Jurkat, Clone E6-1 (cell line): ENCODE measurements around the gene HPCAL1.
"Not testable (repeated sequence)": the region's sequence is repeated elsewhere in the genome, so short reads cannot be mapped to it uniquely, and the experiment has no call there.

Experiments
- DNase-seq: peaks from one replicate; pipeline ENCODE4 v3.0.0-alpha.2; 2011; ENCODE audit warnings: low read depth, low spot score
- H3K4me3 ChIP-seq: 2 replicates; pipeline ENCODE4 v1.5.1; 2011; ENCODE audit warnings: mild to moderate bottlenecking, low read length, control low read depth, moderate library complexity

Gene HPCAL1

DNA sequence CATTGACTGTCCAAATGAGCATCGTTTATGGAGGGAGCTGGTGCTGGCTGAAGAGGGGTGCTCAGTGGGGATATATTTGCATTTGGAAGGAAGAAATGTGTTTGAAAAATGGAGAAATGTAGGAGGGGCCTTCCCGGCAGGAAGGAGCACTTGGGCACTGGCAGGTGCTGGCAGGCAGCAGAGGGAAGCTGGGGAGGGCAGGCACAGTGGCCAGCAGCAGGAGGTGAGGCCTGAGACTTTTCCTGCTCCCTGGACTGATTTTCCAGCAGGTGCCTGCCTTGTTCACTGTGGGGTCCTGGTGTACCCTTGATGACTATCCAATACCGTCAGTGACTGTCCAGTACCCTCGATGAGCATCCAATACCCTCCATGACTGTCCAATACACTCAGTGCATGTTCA lies 20.8 kb upstream of the HPCAL1 start:
- H3K4me3 ChIP-seq, result no peak overlapping the region
- no peak for DNase-seq

GRCh38 chr2:10282611-10283105 lies 20.0 kb upstream of the HPCAL1 start:
- DNase-seq, result no peak
- H3K4me3 ChIP-seq, result no peak overlapping the region

DNA sequence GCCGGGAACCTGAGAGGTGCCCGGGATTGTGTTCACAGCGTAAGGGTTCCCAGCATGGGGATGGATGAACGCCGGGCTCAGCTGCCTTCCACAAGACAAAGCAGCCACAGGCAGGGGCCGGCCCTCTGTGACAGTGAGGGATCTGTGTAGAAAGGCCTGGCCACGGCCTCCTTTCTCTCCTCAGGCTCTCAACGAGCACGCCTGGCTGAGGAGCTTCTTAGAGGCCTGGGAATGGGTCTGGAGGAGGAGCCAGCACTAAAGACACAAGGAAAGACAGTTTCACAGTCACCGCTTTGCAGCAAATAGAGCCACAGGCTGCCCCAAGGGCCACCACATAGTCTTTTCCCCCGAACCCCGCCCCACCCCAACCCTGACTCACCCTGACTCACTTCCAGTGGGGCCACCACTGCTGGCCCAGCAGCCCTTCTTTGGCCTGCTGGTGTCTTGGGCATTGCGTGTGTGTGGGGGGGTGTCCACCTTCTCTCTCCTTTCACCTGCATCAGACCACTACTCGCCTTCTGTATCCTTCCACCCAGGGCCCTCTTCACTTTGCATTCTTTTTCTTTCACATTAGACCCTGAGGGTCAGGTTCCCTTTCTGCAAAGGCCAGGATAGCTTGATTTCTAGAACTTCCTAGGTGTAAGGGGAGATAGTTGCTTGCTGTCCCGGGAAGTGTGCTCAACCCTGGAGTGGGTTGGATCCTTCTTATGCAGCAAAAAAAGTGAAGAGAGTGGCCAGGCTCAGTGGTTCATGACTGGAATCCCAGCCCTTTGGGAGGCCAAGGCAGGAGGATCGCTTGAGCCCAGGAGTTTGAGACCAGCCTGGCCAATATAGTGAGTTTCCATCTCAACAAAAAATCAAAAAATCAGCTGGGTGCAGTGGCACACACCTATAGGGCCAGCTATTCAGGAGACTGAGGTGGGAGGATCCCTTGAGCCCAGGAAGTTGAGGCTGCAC lies 19.3 kb upstream of the HPCAL1 start:
- H3K4me3 ChIP-seq, result no peak overlapping the region
- no peak for DNase-seq

DNA sequence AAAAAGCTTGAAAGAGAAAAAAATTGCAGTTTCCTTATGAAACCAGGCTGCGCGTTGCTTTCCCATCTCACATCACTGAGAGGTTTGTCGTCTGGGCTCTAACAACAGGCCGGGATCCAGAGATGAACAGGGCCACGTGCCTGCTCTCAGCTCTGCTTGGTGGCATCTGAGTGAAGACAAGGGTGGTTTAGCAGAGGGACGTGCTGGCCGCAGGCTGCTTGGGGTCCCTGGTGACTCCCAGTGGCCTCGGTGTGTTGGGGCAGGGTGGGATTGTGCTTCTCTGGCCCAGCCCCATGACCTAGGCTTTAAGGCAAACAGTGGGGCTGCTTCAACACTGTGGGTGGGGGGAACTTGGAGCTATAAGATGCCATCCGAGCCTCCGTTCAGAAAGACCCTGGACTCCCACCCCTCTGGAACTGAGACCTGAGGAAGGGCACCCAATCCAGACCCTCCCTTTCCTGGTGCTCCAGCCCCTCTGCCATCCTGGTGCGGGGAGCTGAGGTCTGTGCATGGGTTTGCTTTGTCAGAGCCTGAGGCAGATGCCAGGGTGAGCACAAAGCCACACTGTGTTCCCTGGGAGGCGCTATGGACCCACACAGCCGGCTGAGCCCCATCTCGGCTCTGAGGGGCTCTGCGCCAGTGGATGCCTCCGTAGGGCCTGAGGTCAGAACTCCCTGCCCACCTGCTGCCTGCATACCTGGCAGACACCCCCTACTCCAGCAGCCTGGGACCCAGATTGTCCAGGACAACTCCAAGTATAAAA lies 18.4 kb upstream of the HPCAL1 start:
- DNase-seq, result no peak
- H3K4me3 ChIP-seq, result no peak overlapping the region

DNA sequence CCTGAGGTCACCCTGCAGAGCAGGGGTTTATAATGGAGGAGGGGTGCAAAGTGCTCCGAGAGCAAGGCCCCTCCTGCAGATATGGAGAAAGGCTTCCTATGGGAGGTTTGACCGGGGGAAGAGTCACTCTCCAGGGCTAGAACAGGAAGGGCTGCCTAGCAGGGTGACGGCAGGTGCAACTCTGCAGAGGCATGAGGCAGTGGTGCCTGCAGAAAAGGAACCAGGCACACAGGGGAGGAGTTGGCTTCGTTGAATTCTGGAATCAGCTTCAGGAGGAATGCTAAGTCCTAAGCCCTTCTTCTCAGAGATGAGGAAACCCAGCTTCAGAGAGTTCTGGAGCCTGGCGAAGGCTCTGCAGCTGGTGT lies 17.5 kb upstream of the HPCAL1 start:
- no peak for DNase-seq
- H3K4me3 ChIP-seq, result no peak overlapping the region

DNA sequence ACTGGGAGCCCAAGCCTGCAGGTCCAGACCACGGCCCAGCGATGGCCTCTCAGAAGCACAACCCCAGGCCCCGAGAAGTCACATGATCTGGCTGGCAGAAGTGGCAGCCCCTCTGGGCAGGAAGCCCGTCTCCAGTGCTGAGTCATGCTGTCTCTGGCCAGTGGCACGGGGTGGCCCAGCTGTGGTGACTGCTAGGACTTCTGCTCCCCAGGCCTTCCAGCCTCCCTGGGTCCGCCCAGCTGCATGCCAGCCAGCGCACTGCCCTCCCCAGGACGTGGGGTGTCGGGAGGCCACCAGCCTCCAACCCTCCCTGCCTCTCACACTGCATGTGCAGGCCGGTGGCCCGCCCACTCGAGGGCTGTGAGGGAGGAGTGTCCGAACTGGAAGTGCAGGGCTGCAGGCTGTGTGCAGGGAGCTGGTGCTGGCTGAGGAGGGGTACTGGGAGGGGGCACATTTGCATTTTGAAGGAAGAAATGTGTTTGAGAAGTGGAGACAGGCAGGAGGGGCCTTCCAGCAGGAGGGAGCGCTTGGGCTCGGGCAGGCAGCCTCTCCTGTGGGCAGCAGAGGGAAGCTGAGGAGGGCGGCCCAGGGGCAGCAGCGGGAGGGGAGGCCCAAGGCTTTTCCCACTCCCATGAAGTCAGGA lies 17.0 kb upstream of the HPCAL1 start:
- no peak for DNase-seq
- no peak overlapping the region for H3K4me3 ChIP-seq

DNA sequence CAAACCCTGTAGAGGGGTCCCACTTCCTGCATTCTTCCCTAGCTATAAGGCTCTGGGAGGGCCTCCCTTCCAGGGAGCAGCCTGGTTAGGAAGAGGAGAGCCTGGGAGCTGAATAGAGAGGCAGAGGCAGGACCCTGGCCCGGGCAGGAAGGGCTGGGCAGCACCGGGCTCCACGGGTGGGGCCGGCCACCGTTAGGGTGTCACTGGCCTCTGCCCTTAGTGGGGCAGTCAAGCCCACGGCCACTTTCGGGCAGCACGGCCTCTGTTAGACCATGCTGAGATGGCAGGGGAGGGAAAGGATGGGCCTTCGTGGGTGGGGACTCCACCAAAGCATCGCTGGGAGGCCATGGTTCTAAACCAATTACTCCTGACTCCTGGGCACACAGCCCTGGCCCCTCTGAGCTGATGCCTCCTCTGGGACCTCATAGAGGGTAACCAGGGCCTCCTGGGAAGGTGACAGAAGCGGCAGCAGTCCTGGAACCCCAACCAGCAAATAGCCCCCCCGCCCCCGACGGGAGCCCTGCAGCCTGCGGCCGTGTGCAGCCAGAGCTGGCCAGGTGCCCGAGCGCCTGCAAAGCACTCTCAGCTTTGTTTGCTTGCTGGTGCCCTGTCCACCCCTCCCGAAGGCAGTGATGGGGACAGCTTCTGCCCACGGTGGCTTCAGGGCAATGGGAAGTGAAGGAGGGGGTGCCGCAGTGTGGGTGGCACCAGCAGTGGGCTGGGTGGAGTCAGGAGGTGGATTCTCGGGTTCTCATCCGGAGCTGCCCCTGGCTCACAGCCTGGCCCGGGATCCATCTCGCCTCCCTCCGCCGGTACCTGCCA lies 16.3 kb upstream of the HPCAL1 start:
- DNase-seq, result no peak
- no peak overlapping the region for H3K4me3 ChIP-seq

DNA sequence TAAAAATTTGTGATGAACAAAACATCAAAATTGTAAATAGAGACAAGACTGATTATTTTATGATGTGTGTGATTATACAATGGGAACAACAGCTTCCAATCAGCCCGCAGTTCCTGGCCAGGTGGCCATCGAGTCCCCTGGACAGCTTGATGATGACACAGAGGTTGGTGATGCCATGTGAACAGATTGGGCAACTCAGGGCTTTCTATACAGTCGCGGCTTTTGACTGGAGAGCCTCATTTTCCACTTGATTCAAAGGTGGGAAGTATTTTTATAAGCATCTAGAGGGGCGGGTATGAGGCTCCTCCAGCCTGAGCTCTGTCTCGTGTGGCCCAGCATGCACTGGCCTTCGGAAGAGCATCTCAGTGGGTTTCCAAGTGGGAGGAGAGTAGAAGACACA lies 14.9 kb upstream of the HPCAL1 start:
- no peak overlapping the region for H3K4me3 ChIP-seq
- DNase-seq, result no peak

DNA sequence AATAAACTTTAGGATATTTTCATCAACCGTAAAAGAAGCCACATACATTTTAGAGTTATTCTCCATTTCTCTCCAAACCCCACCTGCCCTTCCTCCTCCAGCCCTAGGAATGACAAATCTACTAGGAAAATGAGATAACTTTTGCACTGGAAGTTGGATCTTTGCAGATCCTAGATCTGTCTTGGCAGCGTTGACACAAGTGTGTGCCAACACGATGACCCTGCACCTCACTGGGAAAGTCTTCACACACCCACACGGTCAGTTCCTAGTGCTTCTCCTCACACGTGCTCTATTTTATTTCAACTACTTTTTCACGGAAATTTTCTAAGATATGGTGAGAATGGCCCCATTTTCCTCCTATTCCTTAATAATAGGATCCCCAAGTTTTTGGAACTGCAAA lies 14.1 kb upstream of the HPCAL1 start:
- DNase-seq, result no peak
- H3K4me3 ChIP-seq, result no peak overlapping the region

GRCh38 chr2:10289352-10289751 lies 13.4 kb upstream of the HPCAL1 start:
- H3K4me3 ChIP-seq, result no peak overlapping the region
- no peak for DNase-seq

GRCh38 chr2:10289891-10290290 lies 12.8 kb upstream of the HPCAL1 start:
- no peak for DNase-seq
- no peak overlapping the region for H3K4me3 ChIP-seq

DNA sequence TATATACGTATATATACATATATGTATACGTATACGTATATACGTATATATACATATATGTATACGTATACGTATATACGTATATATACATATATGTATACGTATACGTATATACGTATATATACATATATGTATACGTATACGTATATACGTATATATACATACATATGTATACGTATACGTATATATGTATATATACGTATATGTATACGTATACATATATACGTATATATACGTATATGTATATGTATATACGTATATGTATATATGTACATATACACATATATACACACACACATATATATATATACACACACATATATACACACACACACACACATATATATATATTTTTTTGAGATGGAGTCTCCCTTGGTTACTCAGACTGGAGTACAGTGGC lies 11.3 kb upstream of the HPCAL1 start:
- DNase-seq, H3K4me3 ChIP-seq: not testable (repeated sequence)

DNA sequence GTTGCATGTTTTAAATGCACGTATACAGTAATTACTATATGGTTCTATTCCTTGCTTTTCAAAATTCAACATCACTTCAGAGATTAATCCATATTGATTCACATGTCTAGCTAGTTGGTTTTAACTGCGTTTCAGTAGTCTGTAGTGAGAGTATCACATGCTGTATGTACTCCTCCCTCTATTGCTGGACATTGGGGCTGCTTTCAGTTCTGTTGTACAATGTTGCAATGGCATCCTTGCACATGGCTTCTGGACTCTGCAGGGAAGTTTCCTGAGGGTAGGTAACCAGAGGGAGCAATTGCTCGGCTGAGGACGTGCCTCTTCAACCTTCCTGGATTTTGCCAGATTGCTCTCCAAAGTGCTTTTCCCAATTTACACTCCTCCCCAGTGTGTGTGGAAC lies 10.7 kb upstream of the HPCAL1 start:
- DNase-seq, result no peak
- H3K4me3 ChIP-seq, result no peak overlapping the region

GRCh38 chr2:10293603-10294002 lies 9.1 kb upstream of the HPCAL1 start:
- no peak for DNase-seq
- no peak overlapping the region for H3K4me3 ChIP-seq

- no peak overlapping the region for H3K4me3 ChIP-seq
- no peak for DNase-seq
Observed at GRCh38 chr2:10294077-10294476, 8.6 kb upstream of the HPCAL1 start.

DNA sequence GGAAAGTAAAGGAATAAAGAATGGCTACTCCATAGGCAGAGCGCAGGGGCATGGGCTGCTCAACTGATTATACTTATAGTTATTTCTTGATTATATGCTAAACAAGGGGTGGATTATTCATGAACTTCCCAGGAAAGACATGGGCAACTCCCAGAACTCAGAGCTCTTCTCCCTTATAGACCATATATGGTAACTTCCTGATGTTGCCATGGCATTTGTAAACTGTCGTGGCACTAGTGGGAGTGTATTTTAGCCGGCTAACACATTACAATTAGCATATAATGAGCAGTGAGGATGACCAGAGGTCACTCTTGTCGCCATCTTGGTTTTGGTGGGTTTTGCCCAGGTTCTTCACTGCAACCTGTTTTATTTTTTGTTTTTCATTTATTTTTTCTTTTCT lies 7.1 kb upstream of the HPCAL1 start:
- not testable (repeated sequence) for H3K4me3 ChIP-seq, DNase-seq

- no peak overlapping the region for H3K4me3 ChIP-seq
- DNase-seq, result no peak
Observed at GRCh38 chr2:10296142-10296541, 6.6 kb upstream of the HPCAL1 start.

DNA sequence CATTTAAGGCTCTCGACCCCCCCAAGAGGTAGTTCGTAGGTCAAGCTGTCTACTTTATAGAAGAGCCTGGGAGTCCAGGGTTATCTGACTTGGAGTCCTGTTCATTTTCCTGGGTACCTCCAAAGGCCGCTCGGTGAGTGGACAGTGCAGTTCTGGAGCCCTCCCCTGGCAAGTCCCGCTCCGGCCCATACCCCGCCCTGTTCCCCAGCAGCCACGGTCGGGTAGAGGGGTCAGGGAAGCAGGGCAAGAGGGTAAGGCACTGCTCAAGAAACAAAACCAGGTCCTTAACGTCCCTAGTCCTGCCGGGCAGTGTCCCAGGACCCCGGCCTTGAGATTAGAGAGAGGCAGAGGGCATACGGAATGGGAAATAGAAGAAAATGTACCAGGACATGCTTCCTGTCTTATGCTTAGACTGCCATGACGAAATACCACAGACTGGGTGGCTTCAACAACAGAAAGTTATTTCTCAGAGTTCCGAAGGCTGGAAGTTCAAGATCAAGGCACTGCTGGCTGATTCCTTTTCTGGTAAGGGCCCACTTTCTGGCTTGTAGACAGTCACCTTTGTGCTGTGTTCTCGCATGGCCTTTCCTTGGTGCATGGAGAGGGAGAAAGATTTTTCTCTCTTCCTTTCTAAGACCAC lies 5.4 kb upstream of the HPCAL1 start:
- no peak overlapping the region for H3K4me3 ChIP-seq
- no peak for DNase-seq
